Rectal smooth muscle tissue (tissue), 1 donor: ENCODE results near the gene KLHL6.

Experiments
- H3K27ac ChIP-seq: one replicate; pipeline ENCODE4 v1.7.0; 2013; ENCODE audit warnings: low read depth, low read length, inconsistent platforms
- H3K27me3 ChIP-seq: one replicate; pipeline ENCODE4 v1.7.0; 2013; ENCODE audit warnings: low read length; ENCODE audit not compliant: control insufficient read depth, insufficient read depth
- H3K36me3 ChIP-seq: one replicate; pipeline ENCODE4 v1.7.0; 2013; ENCODE audit warnings: low read length; ENCODE audit not compliant: control insufficient read depth, insufficient read depth
- H3K4me1 ChIP-seq: one replicate; pipeline ENCODE4 v1.7.0; 2013; ENCODE audit warnings: low read length; ENCODE audit not compliant: control insufficient read depth, insufficient read depth
- H3K4me3 ChIP-seq: one replicate; pipeline ENCODE4 v1.7.0; 2013; ENCODE audit warnings: low read length
- H3K9ac ChIP-seq: one replicate; pipeline ENCODE4 v1.7.0; 2013; ENCODE audit warnings: low read length

Gene KLHL6

DNA sequence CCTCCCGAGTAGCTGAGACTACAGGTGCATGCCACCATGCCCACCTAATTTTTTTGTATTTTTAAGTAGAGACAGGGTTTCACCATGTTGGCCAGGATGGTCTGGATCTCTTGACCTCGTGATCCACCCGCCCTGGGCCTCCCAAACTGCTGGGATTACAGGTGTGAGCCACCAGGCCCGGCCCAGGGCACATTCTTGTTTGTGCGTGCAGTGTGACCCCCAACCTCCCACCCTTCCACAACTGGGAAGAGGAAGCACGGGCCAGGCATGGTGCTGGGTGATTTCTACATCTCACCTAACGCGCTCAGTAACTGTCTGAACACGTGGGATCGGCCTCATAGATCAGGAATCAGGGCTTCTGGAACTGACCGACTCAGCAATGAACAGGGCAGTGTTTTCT, 48.0 kb downstream of the KLHL6 start:
- no peak overlapping the region for H3K27ac ChIP-seq
- no peak overlapping the region for H3K9ac ChIP-seq
- no peak overlapping the region for H3K4me3 ChIP-seq

DNA sequence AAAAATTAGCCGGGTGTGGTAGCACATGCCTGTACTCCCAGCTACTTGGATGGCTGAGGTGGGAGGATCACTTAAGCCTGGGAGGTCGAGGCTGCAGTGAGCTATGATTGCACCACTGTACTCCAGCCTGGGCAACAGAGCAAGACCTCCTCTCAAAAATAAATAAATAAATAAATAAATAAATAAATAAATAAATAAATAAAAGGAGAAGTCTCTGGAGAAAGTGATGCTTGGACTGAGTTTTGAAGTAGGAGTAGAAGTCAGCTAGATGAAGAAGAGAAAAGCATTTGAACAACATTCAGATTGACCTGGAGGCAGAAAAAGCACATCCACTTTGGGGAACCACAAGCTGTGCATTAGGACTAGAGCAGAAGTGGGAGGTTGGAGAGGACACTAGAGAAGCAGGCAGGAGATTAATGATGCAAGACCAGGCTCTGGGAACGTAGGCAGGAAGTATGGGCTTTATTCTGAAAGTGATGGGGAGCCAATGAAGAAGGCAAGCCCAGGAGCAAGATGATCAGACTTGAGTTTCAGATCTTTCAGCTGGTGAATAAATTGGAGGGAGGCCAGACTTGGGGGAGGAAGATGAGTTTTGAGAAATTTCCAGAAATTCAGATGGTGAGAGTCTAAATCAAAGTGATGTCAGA, 48.7 kb downstream of the KLHL6 start:
- H3K27me3 ChIP-seq, result no peaks in the 10 kb centered on the region
- no peaks in the 10 kb centered on the region for H3K36me3 ChIP-seq
- H3K4me1 ChIP-seq, result no peaks in the 10 kb centered on the region
- no peak overlapping the region for H3K4me3 ChIP-seq
- no peak overlapping the region for H3K27ac ChIP-seq
- no peak overlapping the region for H3K9ac ChIP-seq

More for the DNA sequence above, 48.0 kb downstream of the KLHL6 start:
- Histone ChIP-seq H3K27me3 (no peaks in the 10 kb centered on the region), H3K4me1 (no peaks in the 10 kb centered on the region), H3K36me3 (no peaks in the 10 kb centered on the region)

DNA sequence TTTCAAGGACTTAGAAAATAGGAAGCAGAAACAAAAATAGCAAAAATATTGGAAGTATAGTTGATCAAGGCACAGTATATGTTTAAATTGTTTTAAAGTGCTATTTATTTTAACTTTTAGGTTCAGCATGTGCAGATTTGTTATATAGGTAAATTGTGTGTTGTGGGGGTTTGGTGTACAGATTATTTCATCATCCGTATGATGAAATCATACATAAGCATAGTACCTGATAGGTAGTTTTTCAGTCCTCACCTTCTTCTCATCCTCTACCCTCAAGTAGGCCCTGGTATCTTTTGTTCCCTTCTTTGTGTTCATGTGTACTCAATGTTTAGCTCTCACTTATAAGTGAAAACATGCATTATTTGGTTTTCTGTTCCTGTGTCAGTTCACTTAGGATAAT, 50.9 kb downstream of the KLHL6 start:
- H3K4me3 ChIP-seq, result no peak overlapping the region
- no peak overlapping the region for H3K27ac ChIP-seq
- H3K4me1 ChIP-seq, result no peaks in the 10 kb centered on the region
- H3K27me3 ChIP-seq, result no peaks in the 10 kb centered on the region
- H3K9ac ChIP-seq, result no peak overlapping the region
- no peaks in the 10 kb centered on the region for H3K36me3 ChIP-seq

DNA sequence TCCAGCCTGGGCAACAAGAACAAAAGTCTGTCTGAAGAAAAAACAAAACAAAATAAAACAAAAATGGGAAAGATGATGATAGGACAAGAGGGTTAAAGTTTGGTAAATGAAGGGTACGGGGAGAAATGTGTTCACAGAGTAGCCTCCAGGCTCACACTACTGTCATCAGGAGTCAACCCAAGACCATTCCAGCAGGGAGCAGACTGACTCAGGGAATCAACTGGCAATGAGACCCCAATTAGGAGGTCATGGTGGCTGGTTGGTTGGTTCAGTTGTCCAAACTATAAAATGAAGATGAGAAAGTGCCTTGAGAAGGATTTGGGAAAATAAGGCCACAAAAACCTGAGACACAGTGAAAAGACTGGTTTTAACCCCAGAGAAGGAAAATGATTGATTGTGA, 51.8 kb downstream of the KLHL6 start:
- Histone ChIP-seq H3K4me1 (no peaks in the 10 kb centered on the region), H3K9ac (no peak overlapping the region), H3K36me3 (no peaks in the 10 kb centered on the region), H3K4me3 (no peak overlapping the region), H3K27ac (no peak overlapping the region), H3K27me3 (no peaks in the 10 kb centered on the region)

DNA sequence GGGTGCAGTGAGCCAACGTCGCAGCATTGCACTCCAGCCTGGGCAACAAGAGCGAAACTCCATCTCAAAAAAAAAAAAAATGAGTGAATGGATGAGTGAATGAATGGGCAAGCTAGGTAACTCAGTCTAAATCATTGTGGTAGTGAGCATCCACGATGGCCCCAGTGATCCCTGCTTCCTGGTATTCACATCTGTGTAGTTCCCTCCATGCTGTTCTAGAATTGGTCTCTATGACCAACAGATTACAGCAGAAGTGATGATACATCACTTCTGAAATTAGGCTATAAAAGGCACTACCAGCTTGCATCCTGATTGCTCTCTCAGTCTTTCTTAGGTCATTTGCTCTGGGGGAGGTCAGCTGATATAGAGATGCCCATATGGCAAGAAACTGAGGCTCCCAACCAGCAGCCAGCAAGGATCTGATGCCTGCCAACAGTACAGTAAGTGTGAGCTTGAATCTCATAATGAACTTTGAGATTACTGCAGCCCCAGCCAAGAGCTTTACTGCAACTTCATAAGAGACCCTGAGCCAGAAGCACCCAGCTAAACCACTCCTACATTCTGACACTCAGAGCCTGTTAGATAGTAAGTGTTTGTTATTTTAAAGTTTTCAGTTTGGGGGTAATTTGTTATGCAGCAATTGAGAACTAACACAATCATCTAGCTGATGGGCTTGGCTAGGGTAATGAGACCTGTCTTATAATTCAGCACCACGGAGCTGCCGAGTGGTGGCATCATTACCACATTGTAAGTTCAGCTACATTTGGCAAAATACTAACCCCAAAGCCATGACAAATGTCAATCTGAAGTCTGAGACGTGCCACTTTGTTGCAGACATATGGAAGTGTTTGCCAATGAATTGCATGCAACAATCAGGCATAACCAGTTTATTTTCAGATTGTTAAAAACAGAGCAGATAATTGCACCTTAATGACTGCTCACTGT, 53.0 kb downstream of the KLHL6 start:
- Histone ChIP-seq H3K27ac (no peak overlapping the region), H3K4me1 (no peaks in the 10 kb centered on the region), H3K9ac (no peak overlapping the region), H3K27me3 (no peaks in the 10 kb centered on the region), H3K4me3 (no peak overlapping the region), H3K36me3 (no peaks in the 10 kb centered on the region)

DNA sequence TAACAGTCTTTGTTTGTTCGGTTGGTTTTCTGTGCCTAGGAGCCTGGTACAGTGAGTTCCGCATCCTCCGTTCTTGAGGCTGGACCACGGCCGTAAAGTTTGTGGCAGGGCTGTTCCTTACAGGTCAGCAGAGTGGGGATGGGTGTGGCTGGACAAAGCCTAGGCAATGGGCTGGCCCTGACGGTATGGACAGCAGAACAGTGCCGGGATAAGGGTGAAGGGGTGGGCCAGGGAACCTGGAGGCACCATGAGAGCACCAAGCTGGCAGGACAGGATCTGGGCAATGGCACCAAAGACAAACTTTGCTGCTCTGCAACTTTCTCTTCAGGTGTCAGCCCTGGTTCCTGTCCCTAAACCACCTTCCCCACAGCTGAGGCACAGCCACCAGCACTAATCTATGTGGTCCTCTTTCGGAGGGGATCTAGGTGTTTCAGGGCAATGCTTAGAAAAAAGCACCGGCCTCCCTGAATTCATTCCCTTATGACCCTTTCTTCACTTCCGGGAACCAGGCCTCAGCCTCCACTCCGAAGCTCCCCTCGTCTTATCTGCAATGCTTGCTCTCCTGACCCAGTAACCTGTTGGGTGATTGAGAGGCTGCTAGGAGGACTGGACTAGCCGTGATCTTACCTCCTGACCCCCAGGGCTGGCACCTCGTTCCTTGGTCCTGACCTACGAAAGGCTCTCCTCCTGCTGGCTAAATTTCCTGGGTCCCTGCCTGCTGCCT, 54.4 kb downstream of the KLHL6 start:
- Histone ChIP-seq H3K36me3 (no peaks in the 10 kb centered on the region), H3K4me1 (no peaks in the 10 kb centered on the region), H3K4me3 (no peak overlapping the region), H3K9ac (no peak overlapping the region), H3K27me3 (no peaks in the 10 kb centered on the region), H3K27ac (no peak overlapping the region)

DNA sequence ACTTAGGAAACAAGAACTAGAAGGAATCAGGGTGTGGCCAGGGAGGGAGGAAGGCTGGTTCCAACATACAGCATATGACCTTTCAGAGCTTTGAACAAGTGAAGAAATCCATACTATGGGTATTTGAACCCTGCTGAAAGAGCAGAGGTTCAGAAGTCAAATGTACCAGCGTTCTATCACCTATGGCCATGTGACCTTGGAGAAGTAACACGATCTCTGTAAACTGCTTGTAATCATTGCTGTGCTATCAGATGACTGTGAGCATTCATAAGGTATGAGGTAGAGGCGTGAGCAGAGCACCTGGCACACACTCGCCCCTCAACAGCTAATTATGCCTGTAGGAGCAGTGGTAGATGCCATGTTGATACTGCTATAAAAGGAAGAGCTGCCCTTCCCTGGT, 55.2 kb downstream of the KLHL6 start:
- H3K9ac ChIP-seq, result no peak overlapping the region
- H3K4me1 ChIP-seq, result no peaks in the 10 kb centered on the region
- H3K27ac ChIP-seq, result no peak overlapping the region
- no peak overlapping the region for H3K4me3 ChIP-seq
- H3K27me3 ChIP-seq, result no peaks in the 10 kb centered on the region
- no peaks in the 10 kb centered on the region for H3K36me3 ChIP-seq

DNA sequence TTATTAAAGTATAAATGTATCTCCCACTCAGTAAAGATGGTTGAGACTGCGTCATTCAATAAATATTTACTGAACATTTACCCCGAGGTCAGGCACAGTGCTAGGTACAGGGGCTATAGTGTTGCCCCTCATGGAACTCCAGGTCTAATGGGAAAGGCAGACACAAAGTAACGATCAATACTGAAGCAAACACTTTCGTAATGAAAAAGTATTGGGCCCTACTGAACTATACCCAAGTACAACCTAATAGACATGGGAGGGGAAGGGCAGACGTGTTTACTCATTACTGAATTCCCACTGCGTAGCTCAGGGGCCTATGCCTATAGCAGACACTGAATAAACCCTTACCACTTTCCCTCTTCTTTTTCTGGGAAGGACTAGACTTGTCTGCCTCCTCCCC, 56.9 kb downstream of the KLHL6 start:
- H3K36me3 ChIP-seq, result no peaks in the 10 kb centered on the region
- no peaks in the 10 kb centered on the region for H3K27me3 ChIP-seq
- no peak overlapping the region for H3K4me3 ChIP-seq
- H3K4me1 ChIP-seq, result no peaks in the 10 kb centered on the region
- no peak overlapping the region for H3K9ac ChIP-seq
- H3K27ac ChIP-seq, result no peak overlapping the region

DNA sequence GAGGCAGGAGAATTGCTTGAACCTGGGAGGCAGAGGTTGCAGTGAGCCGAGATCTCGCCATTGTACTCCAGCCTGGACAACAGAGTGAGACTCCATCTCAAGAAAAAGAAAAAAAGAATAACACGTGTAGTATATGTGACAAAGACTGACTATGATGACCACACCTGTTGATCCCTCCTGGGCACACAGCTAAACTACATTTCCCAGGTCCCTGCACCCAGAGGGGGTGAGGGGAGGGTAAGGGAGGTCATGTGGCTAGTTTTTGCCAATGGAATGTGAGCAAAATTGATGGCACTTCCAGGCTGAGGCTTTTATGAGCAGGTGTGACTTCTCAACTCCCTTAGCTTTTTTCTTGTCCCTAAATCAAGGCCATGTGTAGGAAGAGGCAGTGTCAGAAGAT, 58.2 kb downstream of the KLHL6 start:
- Histone ChIP-seq H3K27me3 (no peaks in the 10 kb centered on the region), H3K4me1 (no peaks in the 10 kb centered on the region), H3K9ac (no peak overlapping the region), H3K36me3 (no peaks in the 10 kb centered on the region), H3K27ac (no peak overlapping the region), H3K4me3 (no peak overlapping the region)

DNA sequence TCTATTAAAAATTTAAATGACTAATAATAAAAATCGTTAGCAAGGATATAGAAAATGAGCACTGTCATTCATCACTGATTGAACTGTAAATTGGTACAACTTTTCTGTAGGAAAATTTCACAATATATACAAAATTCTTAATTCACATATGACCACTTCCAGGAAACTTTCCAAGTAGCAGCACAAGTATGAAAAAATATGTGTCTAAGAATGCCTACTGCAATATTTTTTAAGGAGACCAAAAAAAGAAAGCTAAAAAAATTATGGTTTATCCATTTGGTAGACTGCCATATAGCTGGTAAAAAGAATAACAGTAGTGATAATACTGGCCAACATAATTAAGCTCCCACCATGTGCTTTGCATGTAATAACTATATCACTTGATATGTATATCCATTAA, 59.2 kb downstream of the KLHL6 start:
- no peaks in the 10 kb centered on the region for H3K27me3 ChIP-seq
- no peak overlapping the region for H3K4me3 ChIP-seq
- H3K4me1 ChIP-seq, result no peaks in the 10 kb centered on the region
- H3K27ac ChIP-seq, result no peak overlapping the region
- no peak overlapping the region for H3K9ac ChIP-seq
- H3K36me3 ChIP-seq, result no peaks in the 10 kb centered on the region

DNA sequence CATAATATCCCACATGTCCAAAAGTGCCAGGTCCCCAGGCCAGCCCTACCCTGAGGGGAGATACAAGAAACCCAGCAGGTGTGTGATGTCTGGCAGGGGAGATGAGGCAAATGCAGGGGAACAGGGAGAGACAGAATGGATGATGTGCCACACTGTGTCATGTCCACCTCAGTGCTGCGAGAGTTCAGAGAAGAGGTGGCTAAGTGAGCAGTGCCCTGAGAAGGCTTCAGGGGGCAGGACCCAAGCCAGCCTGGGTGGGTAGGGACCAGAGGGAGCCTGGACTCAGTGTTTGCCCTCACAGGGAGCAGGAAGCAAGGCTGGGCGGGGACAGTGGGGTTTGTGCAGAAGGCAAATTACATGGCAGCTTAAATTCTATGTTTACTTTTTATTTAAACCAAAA, 61.2 kb downstream of the KLHL6 start:
- H3K36me3 ChIP-seq, result no peaks in the 10 kb centered on the region

DNA sequence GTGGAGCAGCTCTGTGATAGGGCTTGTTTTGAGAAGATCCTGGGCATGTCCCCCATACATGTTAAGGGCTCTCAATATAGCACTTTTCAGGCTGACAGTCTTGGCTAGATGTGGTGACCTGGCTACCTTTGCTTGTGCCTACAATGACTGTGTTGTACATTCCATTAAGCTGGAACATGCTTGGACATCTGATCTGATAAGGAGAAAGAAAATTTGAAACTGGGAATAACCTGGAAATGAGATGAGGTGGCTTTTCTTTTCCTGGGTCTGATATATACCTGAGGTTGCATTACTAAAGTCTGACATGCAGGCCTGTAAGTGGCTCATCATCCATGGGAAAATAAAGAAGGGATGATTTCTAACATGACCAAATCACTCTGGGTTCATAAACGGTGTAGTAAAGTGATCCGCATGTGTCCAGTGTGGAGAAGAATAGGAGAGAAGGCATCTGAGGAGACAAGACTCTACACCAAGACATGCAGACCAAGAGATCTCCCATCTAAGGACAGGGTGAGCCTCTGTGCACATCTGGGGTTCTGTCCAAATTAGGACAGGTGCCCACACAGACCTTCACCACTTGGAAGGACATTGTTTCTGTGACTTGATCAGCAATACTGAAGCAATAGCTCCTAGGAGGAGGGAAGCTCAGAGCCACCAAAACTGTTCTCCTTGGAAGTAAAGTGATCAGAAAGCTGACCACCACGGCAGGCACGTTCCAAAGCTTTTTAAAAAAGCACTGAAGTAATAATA, 62.0 kb downstream of the KLHL6 start:
- no peak overlapping the region for H3K9ac ChIP-seq
- H3K27ac ChIP-seq, result no peak overlapping the region
- H3K4me1 ChIP-seq, result no peaks in the 10 kb centered on the region
- no peaks in the 10 kb centered on the region for H3K27me3 ChIP-seq
- no peaks in the 10 kb centered on the region for H3K36me3 ChIP-seq
- no peak overlapping the region for H3K4me3 ChIP-seq

More for the DNA sequence above, 61.2 kb downstream of the KLHL6 start:
- Histone ChIP-seq H3K27me3 (no peaks in the 10 kb centered on the region), H3K9ac (no peak overlapping the region), H3K4me3 (no peak overlapping the region), H3K4me1 (no peaks in the 10 kb centered on the region), H3K27ac (no peak overlapping the region)
